ENCODE results near the gene TTC38.
"Not testable (repeated sequence)": the region's sequence is repeated elsewhere in the genome, so short reads cannot be mapped to it uniquely, and the experiment has no call there.

Gene TTC38

GRCh38 chr22:46297151-46297812 is 29.5 kb downstream of the TTC38 start:
- DNase-seq = no peak

- DNase-seq = no peak
These were observed 31.3 kb downstream of the TTC38 start for GRCh38 chr22:46299101-46299500.

- DNase-seq = no peak
These were observed 32.7 kb downstream of the TTC38 start for GRCh38 chr22:46300491-46300890.

- DNase-seq = no peak
These were observed 35.6 kb downstream of the TTC38 start for GRCh38 chr22:46303347-46303965.

- DNase-seq = no peak
These were observed 40.6 kb downstream of the TTC38 start for GRCh38 chr22:46308283-46308988.

- DNase-seq = no peak
These were observed 41.8 kb downstream of the TTC38 start for GRCh38 chr22:46309526-46310085.

GRCh38 chr22:46312056-46312455 is 44.2 kb downstream of the TTC38 start:
- DNase-seq = no peak

GRCh38 chr22:46312848-46313247 is 45.0 kb downstream of the TTC38 start:
- DNase-seq = not testable (repeated sequence)

- no peak for DNase-seq
These were observed 48.2 kb downstream of the TTC38 start for GRCh38 chr22:46315976-46316375.

GRCh38 chr22:46317646-46318045 is 49.8 kb downstream of the TTC38 start:
- DNase-seq = no peak

- no peak for DNase-seq
These were observed 50.8 kb downstream of the TTC38 start for GRCh38 chr22:46318576-46318975.

GRCh38 chr22:46319319-46319718 is 51.5 kb downstream of the TTC38 start:
- DNase-seq = no peak

- no peak for DNase-seq
These were observed 52.4 kb downstream of the TTC38 start for GRCh38 chr22:46320166-46320710.

GRCh38 chr22:46320716-46321386 is 53.0 kb downstream of the TTC38 start:
- DNase-seq = no peak

GRCh38 chr22:46322711-46323110 is 54.9 kb downstream of the TTC38 start:
- DNase-seq = no peak

- no peak for DNase-seq
These were observed 55.4 kb downstream of the TTC38 start for GRCh38 chr22:46323162-46323561.

GRCh38 chr22:46326066-46326680 is 58.4 kb downstream of the TTC38 start:
- no peak for DNase-seq

- DNase-seq = no peak
These were observed 60.1 kb downstream of the TTC38 start for GRCh38 chr22:46327691-46328465.

GRCh38 chr22:46328797-46329196 is 61.0 kb downstream of the TTC38 start:
- no peak for DNase-seq

- no peak for DNase-seq
These were observed 61.8 kb downstream of the TTC38 start for GRCh38 chr22:46329616-46330015.

GRCh38 chr22:46330426-46330825 is 62.6 kb downstream of the TTC38 start:
- no peak for DNase-seq

- no peak for DNase-seq
These were observed 63.7 kb downstream of the TTC38 start for GRCh38 chr22:46331496-46331895.

Data from inflammatory macrophage treated with lipopolysaccharide for 1 hour (primary cell).